Erythroblast (primary cell): ENCODE data around the gene CH25H.

Experiments
- GATA1 ChIP-seq: IDR thresholded peaks from 2 replicates; pipeline ENCODE4 v1.6.1; 2011; ENCODE audit warnings: low read depth, mild to moderate bottlenecking, control low read depth, low read length, moderate library complexity
- POLR2A ChIP-seq: IDR thresholded peaks from 2 replicates; pipeline ENCODE4 v1.6.1; 2011; ENCODE audit warnings: mild to moderate bottlenecking, low read length

DNA sequence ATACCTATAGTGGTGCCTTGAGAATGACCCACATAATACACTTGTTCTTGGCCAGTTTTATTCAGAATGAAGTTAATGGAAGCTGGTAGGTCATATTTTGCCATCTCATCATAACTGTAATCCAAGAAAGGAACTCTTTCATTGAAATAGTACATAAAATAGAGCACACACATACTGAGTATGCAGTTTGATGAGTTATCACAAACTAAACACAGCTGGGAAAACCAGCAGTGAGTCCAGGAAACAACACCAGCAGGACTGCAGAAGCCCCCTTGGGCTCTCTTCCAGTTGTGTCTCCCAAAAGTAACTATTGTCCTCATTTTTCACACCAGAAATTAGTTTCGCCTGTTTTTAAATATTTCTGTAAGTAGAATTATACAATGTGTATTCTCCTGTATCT lies 19.8 kb upstream of the CH25H start:
- TF ChIP-seq POLR2A (no peak), GATA1 (no peak)
